ENCODE data around the gene CSF1R.

The CSF1R gene

DNA sequence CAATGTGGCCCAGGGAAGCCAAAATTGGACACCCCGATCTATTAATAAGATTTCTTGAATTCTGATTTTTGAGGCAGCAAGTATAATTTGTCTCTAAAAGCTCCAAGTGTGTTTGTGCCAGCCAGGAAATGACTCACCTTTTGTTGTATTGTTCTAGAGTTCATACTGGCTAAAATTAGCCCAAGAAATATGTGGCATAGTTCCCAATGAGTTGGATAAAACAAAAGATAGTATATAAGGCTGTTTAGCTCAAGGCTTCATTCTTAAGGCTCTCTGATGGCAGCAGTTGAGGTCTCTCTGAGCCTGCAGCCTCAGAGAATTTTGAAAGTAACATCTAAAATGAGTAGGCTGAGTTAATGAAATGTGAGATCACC, 64.2 kb downstream of the CSF1R start:
- TF ChIP-seq, protein P1, sequence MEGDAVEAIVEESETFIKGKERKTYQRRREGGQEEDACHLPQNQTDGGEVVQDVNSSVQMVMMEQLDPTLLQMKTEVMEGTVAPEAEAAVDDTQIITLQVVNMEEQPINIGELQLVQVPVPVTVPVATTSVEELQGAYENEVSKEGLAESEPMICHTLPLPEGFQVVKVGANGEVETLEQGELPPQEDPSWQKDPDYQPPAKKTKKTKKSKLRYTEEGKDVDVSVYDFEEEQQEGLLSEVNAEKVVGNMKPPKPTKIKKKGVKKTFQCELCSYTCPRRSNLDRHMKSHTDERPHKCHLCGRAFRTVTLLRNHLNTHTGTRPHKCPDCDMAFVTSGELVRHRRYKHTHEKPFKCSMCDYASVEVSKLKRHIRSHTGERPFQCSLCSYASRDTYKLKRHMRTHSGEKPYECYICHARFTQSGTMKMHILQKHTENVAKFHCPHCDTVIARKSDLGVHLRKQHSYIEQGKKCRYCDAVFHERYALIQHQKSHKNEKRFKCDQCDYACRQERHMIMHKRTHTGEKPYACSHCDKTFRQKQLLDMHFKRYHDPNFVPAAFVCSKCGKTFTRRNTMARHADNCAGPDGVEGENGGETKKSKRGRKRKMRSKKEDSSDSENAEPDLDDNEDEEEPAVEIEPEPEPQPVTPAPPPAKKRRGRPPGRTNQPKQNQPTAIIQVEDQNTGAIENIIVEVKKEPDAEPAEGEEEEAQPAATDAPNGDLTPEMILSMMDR (conservative IDR thresholded peaks at IDR 0.05; ENCODE audit: low read length), result no peak
- H3K4me3 ChIP-seq (ENCODE audit: low read length), result no peak overlapping the region
- DNase-seq (ENCODE audit: low read depth), result peak; percentile 92

DNA sequence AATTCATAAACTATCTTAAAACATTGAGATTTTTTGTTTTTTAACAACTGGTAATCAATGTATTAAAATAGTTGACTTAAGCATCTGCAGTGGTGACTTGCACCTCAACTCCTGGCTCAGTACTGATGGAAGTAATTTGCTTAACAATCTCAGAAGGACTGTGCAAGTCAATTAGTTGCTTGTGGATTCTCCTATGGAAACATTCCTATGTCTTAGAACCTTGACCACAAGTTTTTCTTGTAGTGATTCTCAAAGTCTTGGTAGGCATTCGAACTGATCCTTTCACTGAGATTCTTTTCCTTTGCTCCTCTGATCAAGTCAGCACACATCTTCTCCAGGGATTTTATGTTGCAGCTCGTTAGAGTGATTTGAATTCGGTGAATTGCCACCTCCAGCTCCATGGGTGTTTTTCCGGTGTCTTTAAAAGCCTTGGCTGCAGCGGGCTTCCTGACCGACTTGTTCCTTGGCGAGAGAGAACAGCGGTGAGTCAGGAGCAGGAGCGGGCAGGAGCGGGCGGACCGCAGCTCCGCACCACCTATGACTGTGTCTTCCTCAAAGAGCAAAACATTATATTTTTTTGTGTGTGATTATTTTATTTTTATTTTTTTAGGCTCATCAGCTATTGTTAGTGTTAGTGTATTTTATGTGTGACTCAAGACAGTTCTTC, 64.7 kb downstream of the CSF1R start:
- H3K4me3 ChIP-seq (ENCODE audit: low read length), result no peak overlapping the region
- TF ChIP-seq, protein P1 (conservative IDR thresholded peaks at IDR 0.05; ENCODE audit: low read length), result no peak
- DNase-seq (ENCODE audit: low read depth), result no peak

DNA sequence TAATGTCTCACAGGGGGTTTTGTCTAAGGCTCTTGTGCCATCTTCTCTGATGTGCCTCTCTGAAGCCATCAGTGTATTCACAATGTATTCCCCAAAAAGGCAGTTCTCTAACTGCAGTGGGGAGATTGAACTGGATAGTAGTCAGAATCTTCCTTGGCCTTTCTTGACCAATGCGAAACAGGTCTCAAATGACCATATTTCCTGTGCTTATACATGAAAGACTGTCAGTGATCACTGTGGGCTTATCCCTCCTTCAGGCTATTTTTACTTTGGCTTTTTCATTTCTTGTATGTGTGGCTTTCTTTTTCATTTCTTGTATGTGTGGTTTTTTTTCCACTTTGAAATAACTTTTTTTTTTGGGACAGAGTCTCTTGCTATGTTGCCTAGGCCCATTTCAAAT, 66.1 kb downstream of the CSF1R start:
- DNase-seq (ENCODE audit: low read depth), result no peak
- H3K4me3 ChIP-seq (ENCODE audit: low read length), result no peak overlapping the region
- TF ChIP-seq, protein P1 (conservative IDR thresholded peaks at IDR 0.05; ENCODE audit: low read length), result no peak

DNA sequence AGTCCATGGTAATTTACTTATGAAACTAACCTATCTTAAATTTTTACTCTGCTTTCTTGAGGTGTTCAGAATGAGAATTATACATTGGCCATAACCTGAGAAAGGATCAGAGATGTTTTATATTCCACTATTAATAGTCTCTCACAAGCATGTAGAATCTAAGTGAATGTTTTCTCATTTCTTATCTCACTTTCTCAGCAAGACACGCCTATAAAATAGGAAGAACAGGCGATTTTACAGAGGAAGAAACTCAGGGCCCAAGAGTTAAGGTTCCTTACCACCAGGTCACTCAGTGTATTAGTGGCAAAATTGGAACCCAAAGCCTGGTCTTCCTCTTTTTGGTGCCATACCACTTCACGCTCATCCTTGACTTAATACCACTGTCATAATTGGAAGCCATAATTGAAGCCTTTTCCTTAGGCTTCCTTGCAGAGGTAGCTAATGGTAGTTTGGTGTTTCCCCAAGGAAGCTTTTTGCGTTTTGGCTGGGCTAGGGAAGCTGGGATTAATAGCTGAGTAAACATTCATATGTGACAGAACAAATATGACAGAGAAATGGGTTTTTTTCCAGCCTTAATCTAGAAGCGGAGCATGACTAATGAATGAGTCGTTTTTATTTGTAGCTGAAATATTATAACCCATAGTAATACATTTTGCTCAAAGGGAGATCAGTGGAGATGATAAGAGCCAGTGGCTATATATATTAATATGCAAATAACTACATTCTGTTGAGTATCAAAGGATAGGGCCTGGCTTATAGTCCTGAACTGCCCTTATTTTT, 68.9 kb downstream of the CSF1R start:
- TF ChIP-seq, protein P1 (conservative IDR thresholded peaks at IDR 0.05; ENCODE audit: low read length), result no peak
- H3K4me3 ChIP-seq (ENCODE audit: low read length), result no peak overlapping the region
- DNase-seq (ENCODE audit: low read depth), result no peak

DNA sequence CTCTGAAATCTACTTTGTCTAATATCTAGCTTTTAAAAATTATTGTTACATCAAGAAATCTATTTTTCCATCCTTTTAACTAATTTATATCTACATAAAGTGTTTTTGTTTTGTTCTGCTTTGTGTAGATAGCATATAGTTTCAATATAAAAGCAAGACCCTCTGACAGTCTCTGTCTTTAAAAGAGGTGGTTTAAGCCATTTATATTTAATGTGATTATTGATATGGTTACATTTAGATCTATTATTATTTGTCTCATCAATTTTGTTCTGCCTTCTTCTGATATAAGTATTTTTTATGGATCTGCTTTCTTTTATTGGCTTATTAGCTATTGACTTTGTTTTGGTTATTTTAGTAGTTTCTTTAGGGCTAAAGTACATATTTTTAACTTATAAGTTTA, 69.8 kb downstream of the CSF1R start:
- no peak for DNase-seq (ENCODE audit: low read depth)
- TF ChIP-seq, protein P1 (conservative IDR thresholded peaks at IDR 0.05; ENCODE audit: low read length), result no peak
- no peak overlapping the region for H3K4me3 ChIP-seq (ENCODE audit: low read length)

DNA sequence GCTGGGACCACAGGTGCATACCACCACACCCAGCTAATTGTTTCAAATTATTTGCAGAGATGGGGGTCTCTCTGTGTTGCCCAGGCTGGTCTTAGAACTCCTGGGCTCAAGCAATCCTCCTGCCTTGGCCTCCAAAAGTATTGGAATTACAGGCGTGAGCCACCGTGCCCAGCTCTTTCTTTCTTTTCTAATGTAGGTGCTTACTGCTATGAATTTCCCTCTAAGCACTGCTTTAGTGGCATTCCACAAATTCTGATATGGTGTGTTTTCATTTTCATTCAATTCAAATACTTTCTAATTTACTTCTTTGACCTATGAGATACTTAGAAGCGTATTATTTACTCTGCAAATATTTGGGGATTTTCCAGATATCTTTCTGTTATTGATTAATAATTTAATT, 70.9 kb downstream of the CSF1R start:
- TF ChIP-seq, protein P1 (conservative IDR thresholded peaks at IDR 0.05; ENCODE audit: low read length), result no peak
- H3K4me3 ChIP-seq (ENCODE audit: low read length), result no peak overlapping the region
- no peak for DNase-seq (ENCODE audit: low read depth)

DNA sequence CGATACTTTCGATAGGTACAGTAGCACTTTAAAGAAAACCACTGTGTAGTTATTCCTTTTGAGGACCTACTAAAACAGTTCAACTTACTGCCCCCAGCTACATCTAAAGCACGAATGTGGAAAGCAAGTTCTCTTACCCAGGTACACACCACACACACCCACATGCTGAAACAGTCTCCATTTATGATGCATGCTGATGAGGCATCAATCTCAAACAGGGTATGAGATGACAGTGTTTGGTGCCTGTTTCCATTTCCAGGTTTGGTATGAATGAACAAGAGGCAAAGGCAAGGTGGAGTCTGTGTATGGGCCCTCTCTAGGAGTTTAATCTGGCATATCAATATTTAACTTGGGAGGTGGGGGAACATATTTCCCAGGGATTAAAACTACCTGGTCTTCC, 71.9 kb downstream of the CSF1R start:
- DNase-seq (ENCODE audit: low read depth), result no peak
- TF ChIP-seq, protein P1 (conservative IDR thresholded peaks at IDR 0.05; ENCODE audit: low read length), result no peak
- no peak overlapping the region for H3K4me3 ChIP-seq (ENCODE audit: low read length)
